ENCODE results near the gene NLK. TPM values are rescaled to one million over a fixed set of nuclear protein-coding genes. Genes with fewer than 3 reads are reported as not detected.

NLK gene
- total RNA-seq, 6 experiments from 2014 or later: 8.8 to 10.6 (median 9.9) TPM

GRCh38 chr17:28112181-28112580 is 69.7 kb downstream of the NLK start:
- H3K4me3 ChIP-seq: no peak overlapping the region
- H3K9me3 ChIP-seq: no peaks in the 10 kb centered on the region
- WGBS (ENCODE audit: insufficient coverage, low coverage, low lambda C conversion rate, missing lambda C conversion rate): 57% methylated on average over 1 of the region's 1 CpG
- DNase-seq: no peak
- ATAC-seq: peak; percentile 30 to 43 (median 40)
- no peaks in the 10 kb centered on the region for H3K27me3 ChIP-seq
- TF ChIP-seq POLR2A (IDR thresholded peaks at IDR 0.05): no peak
- TF ChIP-seq, protein P1, sequence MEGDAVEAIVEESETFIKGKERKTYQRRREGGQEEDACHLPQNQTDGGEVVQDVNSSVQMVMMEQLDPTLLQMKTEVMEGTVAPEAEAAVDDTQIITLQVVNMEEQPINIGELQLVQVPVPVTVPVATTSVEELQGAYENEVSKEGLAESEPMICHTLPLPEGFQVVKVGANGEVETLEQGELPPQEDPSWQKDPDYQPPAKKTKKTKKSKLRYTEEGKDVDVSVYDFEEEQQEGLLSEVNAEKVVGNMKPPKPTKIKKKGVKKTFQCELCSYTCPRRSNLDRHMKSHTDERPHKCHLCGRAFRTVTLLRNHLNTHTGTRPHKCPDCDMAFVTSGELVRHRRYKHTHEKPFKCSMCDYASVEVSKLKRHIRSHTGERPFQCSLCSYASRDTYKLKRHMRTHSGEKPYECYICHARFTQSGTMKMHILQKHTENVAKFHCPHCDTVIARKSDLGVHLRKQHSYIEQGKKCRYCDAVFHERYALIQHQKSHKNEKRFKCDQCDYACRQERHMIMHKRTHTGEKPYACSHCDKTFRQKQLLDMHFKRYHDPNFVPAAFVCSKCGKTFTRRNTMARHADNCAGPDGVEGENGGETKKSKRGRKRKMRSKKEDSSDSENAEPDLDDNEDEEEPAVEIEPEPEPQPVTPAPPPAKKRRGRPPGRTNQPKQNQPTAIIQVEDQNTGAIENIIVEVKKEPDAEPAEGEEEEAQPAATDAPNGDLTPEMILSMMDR (IDR thresholded peaks at IDR 0.05): no peak
- peaks cover 0 to 8% (median 0%) of the 10 kb centered on the region in 4 donors for H3K4me1 ChIP-seq
- H3K36me3 ChIP-seq: no peaks in the 10 kb centered on the region
- intact Hi-C loops (cut with DNase I): no loop called here
- no peak overlapping the region for H3K27ac ChIP-seq

- WGBS (ENCODE audit: insufficient coverage, low coverage, low lambda C conversion rate, missing lambda C conversion rate): 36% methylated on average over 2 of the region's 2 CpGs
- H3K27me3 ChIP-seq: no peaks in the 10 kb centered on the region
- DNase-seq (no peak), ATAC-seq (peak; percentile 67 to 75 (median 72))
- peak overlapping the region in 1 of 3 donors; percentile 27 for H3K27ac ChIP-seq
- peaks cover 0 to 8% (median 0%) of the 10 kb centered on the region in 4 donors for H3K4me1 ChIP-seq
- H3K9me3 ChIP-seq: no peaks in the 10 kb centered on the region
- no peak overlapping the region for H3K4me3 ChIP-seq
- intact Hi-C loops (cut with DNase I): no loop called here
- TF ChIP-seq, protein P1 (IDR thresholded peaks at IDR 0.05): no peak
- TF ChIP-seq POLR2A (IDR thresholded peaks at IDR 0.05): no peak
- no peaks in the 10 kb centered on the region for H3K36me3 ChIP-seq
Observed at GRCh38 chr17:28112606-28113005, 70.1 kb downstream of the NLK start.

- Histone ChIP-seq H3K4me3 (no peak overlapping the region), H3K4me1 (peaks cover 0 to 14% (median 2%) of the 10 kb centered on the region in 4 donors), H3K36me3 (no peaks in the 10 kb centered on the region), H3K9me3 (no peaks in the 10 kb centered on the region), H3K27ac (no peak overlapping the region), H3K27me3 (no peaks in the 10 kb centered on the region)
- DNase-seq (no peak), ATAC-seq (no peak)
- TF ChIP-seq, protein P1 (IDR thresholded peaks at IDR 0.05): no peak
- TF ChIP-seq POLR2A (IDR thresholded peaks at IDR 0.05): no peak
- intact Hi-C loops (cut with DNase I): no loop called here
Observed at GRCh38 chr17:28113269-28113668, 70.8 kb downstream of the NLK start.

- intact Hi-C loops (cut with DNase I): no loop called here
- no CpG with 5 or more reads among the region's 1 CpG for WGBS (ENCODE audit: insufficient coverage, low coverage, low lambda C conversion rate, missing lambda C conversion rate)
Observed at GRCh38 chr17:28115046-28115445, 72.6 kb downstream of the NLK start.

More at GRCh38 chr17:28115046-28115445, 72.6 kb downstream of the NLK start:
- no peak for DNase-seq
- no peak for TF ChIP-seq POLR2A (IDR thresholded peaks at IDR 0.05)
- TF ChIP-seq, protein P1 (IDR thresholded peaks at IDR 0.05): no peak
- Histone ChIP-seq H3K36me3 (no peaks in the 10 kb centered on the region), H3K4me1 (peaks cover 0 to 29% (median 4%) of the 10 kb centered on the region in 4 donors), H3K27me3 (no peaks in the 10 kb centered on the region), H3K27ac (no peak overlapping the region), H3K4me3 (no peak overlapping the region), H3K9me3 (no peaks in the 10 kb centered on the region)
- ATAC-seq: no peak
